ENCODE data around the gene ACAT2. TPM values are rescaled to one million over a fixed set of nuclear protein-coding genes. Genes with fewer than 3 reads are reported as not detected.
"Not testable (repeated sequence)": the region's sequence is repeated elsewhere in the genome, so short reads cannot be mapped to it uniquely, and the experiment has no call there.

The ACAT2 gene
- total RNA-seq, 2 experiments from 2014 or later = 84.4 to 89.2 TPM

DNA sequence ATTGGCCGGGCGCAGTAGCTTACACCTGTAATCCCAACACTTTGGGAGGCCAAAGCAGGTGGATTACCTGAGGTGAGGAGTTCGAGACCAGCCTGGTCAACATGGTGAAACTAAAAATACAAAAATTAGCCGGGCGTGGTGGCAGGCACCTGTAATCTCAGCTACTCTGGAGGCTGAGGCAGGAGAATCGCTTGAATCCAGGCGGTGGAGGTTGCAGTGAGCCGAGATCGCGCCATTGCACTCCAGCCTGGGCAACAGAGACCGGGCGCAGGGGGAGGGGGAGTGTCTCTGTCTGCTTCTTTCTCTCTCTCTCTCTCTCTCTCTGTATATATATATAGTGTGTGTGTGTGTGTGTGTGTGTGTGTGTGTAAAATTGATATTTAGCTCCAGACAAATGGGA, 29.3 kb upstream of the ACAT2 start:
- ChIA-PET CTCF (interaction anchor here (0.6 to 1.7 kb wide), 4 partner anchors 9 to 50 kb away, joined by 3 to 6 read pairs (median 3); no protein-coding TSS in a partner anchor), POLR2A (interaction anchor here (0.6 to 1.5 kb wide), 4 partner anchors 9 to 39 kb away, joined by 3 to 7 read pairs (median 4); partner anchors contain the start of gene ACAT2)
- peaks cover 48% of the 10 kb centered on the region for H3K4me1 Mint-ChIP-seq (ENCODE audit: low read depth)
- not testable (repeated sequence) for ATAC-seq; H3K9me3 Mint-ChIP-seq (ENCODE audit: insufficient read depth); H3K27me3 Mint-ChIP-seq (ENCODE audit: low read depth); DNase-seq; H3K4me3 Mint-ChIP-seq
- H3K36me3 Mint-ChIP-seq (ENCODE audit: low read depth) = peaks cover 39% of the 10 kb centered on the region
- peak overlapping the region; percentile 49 for H3K27ac Mint-ChIP-seq

DNA sequence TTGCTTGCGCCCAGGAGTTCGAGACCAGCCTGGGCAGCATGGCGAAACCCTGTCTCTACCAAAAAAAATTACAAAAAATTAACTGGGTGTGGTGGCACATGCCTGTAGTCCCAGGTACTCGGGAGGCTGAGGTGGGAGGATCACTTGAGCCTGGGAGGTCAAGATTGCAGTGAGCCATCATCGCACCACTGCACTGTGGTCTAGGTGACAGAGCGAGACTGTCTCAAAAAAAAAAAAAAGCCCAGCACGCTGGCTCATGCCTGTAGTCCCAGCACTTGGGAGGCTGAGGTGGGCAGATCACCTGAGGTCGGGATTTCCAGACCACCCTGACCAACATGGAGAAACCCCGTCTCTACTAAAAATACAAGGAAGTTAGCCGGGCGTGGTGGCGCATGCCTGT, 28.4 kb upstream of the ACAT2 start:
- POLR2A ChIA-PET = interaction anchor here (0.6 to 1.5 kb wide), 3 partner anchors 10 to 39 kb away, joined by 3 to 7 read pairs (median 4); partner anchors contain the start of gene ACAT2
- H3K9me3 Mint-ChIP-seq (ENCODE audit: insufficient read depth); ATAC-seq; H3K4me3 Mint-ChIP-seq; H3K27me3 Mint-ChIP-seq (ENCODE audit: low read depth); H3K27ac Mint-ChIP-seq; DNase-seq: not testable (repeated sequence)
- CTCF ChIA-PET = interaction anchor here (1.5 kb wide), 1 partner anchor 37 kb away, joined by 3 read pairs; no protein-coding TSS in a partner anchor
- Mint-ChIP-seq H3K4me1 (ENCODE audit: low read depth) (peaks cover 54% of the 10 kb centered on the region), H3K36me3 (ENCODE audit: low read depth) (peaks cover 40% of the 10 kb centered on the region)

DNA sequence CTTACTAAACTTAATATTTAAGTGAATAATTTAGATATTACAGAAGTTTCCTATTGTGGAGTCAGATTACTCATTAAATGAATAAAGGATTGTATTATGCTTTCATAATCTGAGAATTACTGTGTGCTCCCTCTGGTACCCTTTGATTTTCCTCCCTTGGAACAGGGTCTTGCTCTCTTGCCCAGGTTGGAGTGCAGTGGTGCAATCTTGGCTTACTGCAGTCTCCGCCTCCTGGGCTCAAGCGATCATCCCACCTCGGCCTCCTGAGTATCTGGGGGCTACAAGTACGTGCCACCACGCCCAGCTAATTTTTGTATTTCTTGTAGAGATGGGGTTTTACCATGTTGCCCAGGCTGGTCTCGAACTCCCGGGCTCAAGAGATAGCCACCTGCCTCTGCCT, 24.9 kb upstream of the ACAT2 start:
- H3K27ac Mint-ChIP-seq = no peak overlapping the region
- POLR2A ChIA-PET = interaction anchor here (3.4 kb wide), 1 partner anchor 9 kb away, joined by 12 read pairs; the partner anchor contains the start of gene WTAP

DNA sequence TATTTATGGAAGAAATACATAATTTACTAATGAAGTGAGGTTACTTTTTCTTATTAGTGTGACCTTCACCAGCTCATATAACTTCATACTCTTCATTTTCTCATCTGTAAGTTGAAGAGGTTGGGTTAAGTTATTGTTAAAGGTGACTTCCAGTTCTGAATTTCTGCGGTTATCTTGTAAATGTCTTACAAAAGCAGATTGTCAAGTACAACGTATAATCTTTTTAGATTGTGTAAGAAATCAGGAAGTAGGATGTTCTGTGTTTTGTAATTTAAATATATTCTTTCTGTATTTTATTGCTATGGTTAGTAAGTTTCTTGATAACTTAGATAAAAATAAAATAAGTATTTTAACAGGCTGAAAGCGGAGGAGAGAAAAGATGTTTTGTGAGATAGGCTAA, 22.5 kb upstream of the ACAT2 start:
- H3K27me3 Mint-ChIP-seq (ENCODE audit: low read depth) = no peaks in the 10 kb centered on the region
- ChIA-PET CTCF (interaction anchor here (2.5 kb wide), 1 partner anchor 10 kb away, joined by 12 read pairs; no protein-coding TSS in a partner anchor), POLR2A (no interaction called here)
- DNase-seq = no peak
- ATAC-seq = no peak
- H3K36me3 Mint-ChIP-seq (ENCODE audit: low read depth) = peaks cover 40% of the 10 kb centered on the region
- H3K4me1 Mint-ChIP-seq (ENCODE audit: low read depth) = peaks cover 8% of the 10 kb centered on the region
- H3K9me3 Mint-ChIP-seq (ENCODE audit: insufficient read depth) = no peaks in the 10 kb centered on the region
- H3K4me3 Mint-ChIP-seq = no peak overlapping the region
- H3K27ac Mint-ChIP-seq = no peak overlapping the region

More for the DNA sequence above, 24.9 kb upstream of the ACAT2 start:
- DNase-seq = no peak
- H3K36me3 Mint-ChIP-seq (ENCODE audit: low read depth) = peaks cover 34% of the 10 kb centered on the region
- CTCF ChIA-PET = interaction anchor here (1.0 to 1.6 kb wide), 2 partner anchors 10 to 16 kb away, joined by 3 to 5 read pairs; partner anchors contain the start of gene WTAP
- ATAC-seq = no peak
- no peaks in the 10 kb centered on the region for H3K9me3 Mint-ChIP-seq (ENCODE audit: insufficient read depth)
- no peak overlapping the region for H3K4me3 Mint-ChIP-seq
- H3K4me1 Mint-ChIP-seq (ENCODE audit: low read depth) = peaks cover 23% of the 10 kb centered on the region
- H3K27me3 Mint-ChIP-seq (ENCODE audit: low read depth) = no peaks in the 10 kb centered on the region

DNA sequence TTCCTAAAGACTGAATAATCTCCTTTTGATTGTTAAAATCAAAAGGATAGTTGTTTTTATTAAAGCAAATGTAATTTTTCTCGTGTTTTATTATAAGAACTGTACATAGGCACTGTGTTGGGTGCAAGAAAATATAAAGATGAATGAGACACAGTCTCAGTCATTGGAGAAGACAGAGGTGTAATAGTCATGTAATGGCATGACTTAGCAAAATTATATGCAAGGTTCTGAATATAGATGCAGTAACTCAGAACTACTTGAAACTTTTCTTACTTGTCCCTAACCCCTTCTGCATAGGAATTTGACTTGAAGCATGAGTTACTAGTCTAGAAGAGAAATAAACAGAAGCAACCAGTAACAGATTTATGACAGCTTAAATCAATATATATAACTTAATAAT, 19.7 kb upstream of the ACAT2 start:
- POLR2A ChIA-PET = no interaction called here
- peak overlapping the region; percentile 61 for H3K27ac Mint-ChIP-seq
- CTCF ChIA-PET = interaction anchor here (0.9 to 1.4 kb wide), 2 partner anchors 9 to 13 kb away, joined by 3 to 4 read pairs; no protein-coding TSS in a partner anchor

DNA sequence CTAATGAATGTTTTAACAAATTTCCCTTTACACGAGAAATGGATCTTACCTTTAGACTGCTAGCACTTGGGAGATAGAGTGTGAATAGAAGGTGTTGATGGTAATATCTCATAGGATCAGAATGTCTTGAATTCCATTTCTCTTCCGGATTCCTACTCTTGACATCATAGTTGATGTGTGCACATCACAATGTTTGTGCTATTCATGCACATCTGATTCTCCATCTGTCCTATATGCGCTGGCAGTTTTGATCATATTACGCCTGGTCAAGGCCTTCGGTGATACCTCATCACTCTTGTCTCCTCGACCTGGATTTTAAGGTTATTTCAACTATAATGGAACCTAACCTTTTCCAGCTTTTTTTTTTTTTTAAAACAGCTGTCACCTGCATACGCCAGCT, 16.8 kb upstream of the ACAT2 start:
- H3K27ac Mint-ChIP-seq = no peak overlapping the region
- DNase-seq = no peak
- ATAC-seq = no peak
- POLR2A ChIA-PET = no interaction called here
- CTCF ChIA-PET = interaction anchor here (0.7 kb wide), 1 partner anchor 825 kb away, joined by 3 read pairs; no protein-coding TSS in a partner anchor
- H3K27me3 Mint-ChIP-seq (ENCODE audit: low read depth) = no peaks in the 10 kb centered on the region
- no peaks in the 10 kb centered on the region for H3K4me1 Mint-ChIP-seq (ENCODE audit: low read depth)
- H3K9me3 Mint-ChIP-seq (ENCODE audit: insufficient read depth) = no peaks in the 10 kb centered on the region
- peaks cover 76% of the 10 kb centered on the region for H3K36me3 Mint-ChIP-seq (ENCODE audit: low read depth)
- no peak overlapping the region for H3K4me3 Mint-ChIP-seq

More for the DNA sequence above, 19.7 kb upstream of the ACAT2 start:
- no peak for ATAC-seq
- peaks cover 60% of the 10 kb centered on the region for H3K36me3 Mint-ChIP-seq (ENCODE audit: low read depth)
- no peak for DNase-seq
- no peaks in the 10 kb centered on the region for H3K27me3 Mint-ChIP-seq (ENCODE audit: low read depth)
- no peak overlapping the region for H3K4me3 Mint-ChIP-seq
- no peaks in the 10 kb centered on the region for H3K9me3 Mint-ChIP-seq (ENCODE audit: insufficient read depth)
- H3K4me1 Mint-ChIP-seq (ENCODE audit: low read depth) = peaks cover 6% of the 10 kb centered on the region

DNA sequence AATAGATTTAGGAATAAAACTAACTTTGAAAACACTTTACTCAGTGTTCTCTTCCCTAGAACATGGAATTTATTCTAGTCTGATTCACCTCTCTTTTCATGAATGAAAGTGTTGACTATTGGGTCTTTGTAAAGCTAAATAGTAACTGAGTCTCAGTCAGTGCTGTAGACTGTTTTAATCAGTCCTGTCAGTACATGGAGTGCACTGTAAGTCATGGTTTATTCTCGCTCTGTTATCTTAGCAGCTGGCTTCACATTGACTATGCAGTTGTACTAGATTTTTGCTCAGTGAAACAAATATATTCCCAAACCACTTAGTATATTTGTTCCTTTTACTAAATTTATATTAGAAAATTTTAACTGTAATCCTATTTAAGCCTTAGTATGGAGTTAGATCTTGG, 15.1 kb upstream of the ACAT2 start:
- H3K27me3 Mint-ChIP-seq (ENCODE audit: low read depth) = no peaks in the 10 kb centered on the region
- no peak overlapping the region for H3K4me3 Mint-ChIP-seq
- H3K36me3 Mint-ChIP-seq (ENCODE audit: low read depth) = peaks cover 73% of the 10 kb centered on the region
- H3K4me1 Mint-ChIP-seq (ENCODE audit: low read depth) = no peaks in the 10 kb centered on the region
- ChIA-PET POLR2A (interaction anchor here (0.5 to 1.0 kb wide), 2 partner anchors 19 to 39 kb away, joined by 3 read pairs; partner anchors contain the start of gene WTAP), CTCF (interaction anchor here (1.2 kb wide), 1 partner anchor 1087 kb away, joined by 3 read pairs; no protein-coding TSS in a partner anchor)
- H3K27ac Mint-ChIP-seq = no peak overlapping the region
- no peaks in the 10 kb centered on the region for H3K9me3 Mint-ChIP-seq (ENCODE audit: insufficient read depth)
- ATAC-seq (no peak), DNase-seq (no peak)

DNA sequence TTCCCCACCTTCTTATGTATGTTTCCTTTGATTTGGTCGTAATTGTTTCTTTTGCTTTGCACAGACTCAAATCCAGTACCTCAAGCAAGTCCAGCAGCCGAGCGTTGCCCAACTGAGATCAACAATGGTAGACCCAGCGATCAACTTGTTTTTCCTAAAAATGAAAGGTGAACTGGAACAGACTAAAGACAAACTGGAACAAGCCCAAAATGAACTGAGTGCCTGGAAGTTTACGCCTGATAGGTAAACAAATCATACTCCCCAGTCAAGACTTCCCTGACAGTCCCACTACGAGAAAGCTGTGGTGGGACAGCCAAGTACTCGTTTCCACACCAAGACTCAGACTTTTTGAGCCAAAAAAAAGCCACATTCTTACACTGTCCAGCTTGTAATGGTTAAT, 13.7 kb upstream of the ACAT2 start:
- H3K27ac Mint-ChIP-seq; ATAC-seq; CTCF ChIA-PET; H3K9me3 Mint-ChIP-seq (ENCODE audit: insufficient read depth); H3K4me3 Mint-ChIP-seq; H3K27me3 Mint-ChIP-seq (ENCODE audit: low read depth); DNase-seq; H3K4me1 Mint-ChIP-seq (ENCODE audit: low read depth): not testable (repeated sequence)
- peaks cover 69% of the 10 kb centered on the region for H3K36me3 Mint-ChIP-seq (ENCODE audit: low read depth)
- POLR2A ChIA-PET = interaction anchor here (1.1 to 1.5 kb wide), 2 partner anchors 18 to 22 kb away, joined by 3 read pairs; no protein-coding TSS in a partner anchor

DNA sequence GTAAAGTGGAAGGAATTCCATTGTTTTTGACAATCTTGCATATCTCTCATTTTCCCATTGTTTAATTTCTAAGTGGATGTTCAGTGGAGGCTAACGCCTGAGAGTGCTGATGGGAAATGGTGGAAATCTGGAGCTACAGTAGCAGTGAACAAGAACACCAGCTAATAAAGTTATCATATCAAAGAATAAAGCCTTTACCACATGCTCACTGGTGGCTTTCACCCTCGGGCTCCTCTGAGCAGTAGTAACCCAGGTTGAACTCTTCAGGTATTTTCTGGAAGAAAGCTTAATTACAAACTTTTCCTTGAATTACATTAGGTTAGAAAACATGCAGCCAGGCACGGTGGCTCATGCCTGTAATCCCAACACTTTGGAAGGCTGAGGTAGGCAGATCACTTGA, 10.4 kb upstream of the ACAT2 start:
- no peaks in the 10 kb centered on the region for H3K4me1 Mint-ChIP-seq (ENCODE audit: low read depth)
- DNase-seq (no peak), ATAC-seq (no peak)
- ChIA-PET CTCF (interaction anchor here (1.1 to 1.3 kb wide), 3 partner anchors 9 to 189 kb away, joined by 3 read pairs; no protein-coding TSS in a partner anchor), POLR2A (interaction anchor here (1.2 to 1.4 kb wide), 2 partner anchors 11 to 39 kb away, joined by 3 to 5 read pairs; partner anchors contain the start of genes ACAT2 and MRPL18)
- no peaks in the 10 kb centered on the region for H3K27me3 Mint-ChIP-seq (ENCODE audit: low read depth)
- no peak overlapping the region for H3K27ac Mint-ChIP-seq
- H3K4me3 Mint-ChIP-seq = no peak overlapping the region
- no peaks in the 10 kb centered on the region for H3K9me3 Mint-ChIP-seq (ENCODE audit: insufficient read depth)
- H3K36me3 Mint-ChIP-seq (ENCODE audit: low read depth) = peaks cover 70% of the 10 kb centered on the region

DNA sequence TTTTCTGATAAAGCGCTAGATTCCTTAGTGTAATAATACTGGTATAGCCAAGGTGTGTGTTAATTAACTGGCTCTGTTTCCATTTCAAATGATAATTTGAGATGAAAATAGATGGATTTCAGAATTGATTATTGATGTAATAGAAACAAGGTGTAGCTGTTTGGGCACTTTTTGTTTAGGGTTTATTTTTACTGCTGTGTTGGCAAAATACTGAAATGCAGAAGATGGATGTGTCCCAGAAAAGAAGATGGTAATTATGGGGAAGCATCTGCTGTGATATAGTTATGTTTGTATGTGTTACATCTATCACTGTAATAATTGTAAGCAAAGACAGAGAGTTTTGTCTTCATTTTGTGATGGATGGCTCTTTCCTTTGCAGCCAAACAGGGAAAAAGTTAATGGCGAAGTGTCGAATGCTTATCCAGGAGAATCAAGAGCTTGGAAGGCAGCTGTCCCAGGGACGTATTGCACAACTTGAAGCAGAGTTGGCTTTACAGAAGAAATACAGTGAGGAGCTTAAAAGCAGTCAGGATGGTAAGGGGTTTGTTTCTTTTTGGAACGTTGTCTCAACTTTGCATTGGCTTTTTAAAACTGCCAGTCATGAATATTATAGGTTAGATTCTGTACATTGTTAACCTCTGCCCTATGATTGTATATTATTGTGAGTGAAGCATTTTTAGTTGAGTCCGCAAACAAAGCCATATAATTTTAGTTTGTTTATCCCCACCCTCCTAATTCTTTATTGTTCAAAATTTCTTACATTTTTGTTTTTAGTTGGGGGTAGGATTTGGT, 8.6 kb upstream of the ACAT2 start:
- Mint-ChIP-seq H3K36me3 (ENCODE audit: low read depth) (peaks cover 73% of the 10 kb centered on the region), H3K4me1 (ENCODE audit: low read depth) (no peaks in the 10 kb centered on the region), H3K4me3 (no peak overlapping the region), H3K27me3 (ENCODE audit: low read depth) (no peaks in the 10 kb centered on the region), H3K27ac (peak overlapping the region; percentile 14), H3K9me3 (ENCODE audit: insufficient read depth) (no peaks in the 10 kb centered on the region)
- ATAC-seq (no peak), DNase-seq (no peak)
- ChIA-PET POLR2A (interaction anchor here (0.7 kb wide), 1 partner anchor 11 kb away, joined by 3 read pairs; no protein-coding TSS in a partner anchor), CTCF (interaction anchor here (1.4 kb wide), 1 partner anchor 15 kb away, joined by 3 read pairs; no protein-coding TSS in a partner anchor)

DNA sequence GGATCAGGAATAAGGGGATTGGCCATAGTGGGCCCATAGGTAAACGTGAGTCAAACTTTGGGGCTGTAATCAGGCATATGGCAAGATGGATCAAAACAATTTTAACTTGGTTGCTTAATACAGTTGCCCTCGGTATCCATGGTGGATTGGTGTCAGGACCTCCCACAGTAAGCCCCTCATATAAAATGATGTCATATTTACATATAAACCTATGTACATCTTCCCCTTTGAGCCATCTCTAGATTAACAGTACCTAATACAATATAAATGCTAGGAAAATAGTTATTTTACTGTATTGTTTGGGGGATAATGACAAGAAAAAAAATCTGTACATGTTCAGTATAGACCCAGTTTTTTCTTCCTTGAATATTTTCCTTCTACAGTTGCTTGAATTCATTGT, 7.4 kb upstream of the ACAT2 start:
- Mint-ChIP-seq H3K36me3 (ENCODE audit: low read depth) (peaks cover 67% of the 10 kb centered on the region), H3K27me3 (ENCODE audit: low read depth) (no peaks in the 10 kb centered on the region), H3K4me3 (no peak overlapping the region), H3K27ac (no peak overlapping the region), H3K9me3 (ENCODE audit: insufficient read depth) (no peaks in the 10 kb centered on the region), H3K4me1 (ENCODE audit: low read depth) (peaks cover 3% of the 10 kb centered on the region)
- ChIA-PET POLR2A (no interaction called here), CTCF (interaction anchor here (0.9 kb wide), 1 partner anchor 13 kb away, joined by 4 read pairs; no protein-coding TSS in a partner anchor)
- ATAC-seq (no peak), DNase-seq (no peak)

Data from activated CD8-positive, alpha-beta T cell treated with anti-CD3 and anti-CD28 coated beads, Interleukin-2, amount 10 ng/mL, durations not matched to agents 7 days and 5 days (primary cell).